Measurements from ENCODE around the gene CRYGC. TPM values are rescaled to one million over a fixed set of nuclear protein-coding genes. Genes with fewer than 3 reads are reported as not detected.
"Not testable (repeated sequence)": the region's sequence is repeated elsewhere in the genome, so short reads cannot be mapped to it uniquely, and the experiment has no call there.

The CRYGC gene
- total RNA-seq, 1 donor from 2014 or later = not detected

DNA sequence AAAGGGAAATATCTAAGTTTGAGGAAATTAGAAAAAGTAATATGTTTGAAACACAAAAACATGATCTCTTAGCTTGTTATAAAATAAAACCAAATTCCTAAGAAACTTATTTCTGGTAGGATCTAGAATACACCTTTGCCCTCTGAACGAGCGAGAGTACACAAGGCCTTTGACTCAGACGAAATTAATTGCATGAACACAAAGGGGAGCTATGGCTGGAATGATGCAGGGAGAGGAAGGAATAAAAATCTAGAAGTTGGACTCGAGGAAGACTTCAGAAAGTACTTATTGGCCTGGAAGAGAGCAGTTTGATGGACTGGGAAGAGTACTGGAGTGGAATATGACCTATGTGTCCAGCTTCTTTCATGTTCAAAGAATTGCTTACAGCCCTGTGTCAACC is 4.4 kb downstream of the CRYGC start:
- intact Hi-C loops (cut with micrococcal nuclease) = no loop called here
- H3K4me3 Mint-ChIP-seq = no peak overlapping the region
- H3K4me1 Mint-ChIP-seq = peaks cover 2% of the 10 kb centered on the region
- H3K27me3 Mint-ChIP-seq = peaks cover 41% of the 10 kb centered on the region
- no peaks in the 10 kb centered on the region for H3K36me3 Mint-ChIP-seq (ENCODE audit: low read depth)
- no peak for DNase-seq
- no peaks in the 10 kb centered on the region for H3K9me3 Mint-ChIP-seq
- H3K27ac Mint-ChIP-seq = no peak overlapping the region

GRCh38 chr2:208124013-208124715 is 5.5 kb downstream of the CRYGC start, which contains the start of gene CRYGD:
Gene CRYGD (minus strand): TSS chr2:208124524. CDS start chr2:208124473, 51 bp downstream.
- H3K27ac Mint-ChIP-seq; H3K4me1 Mint-ChIP-seq; H3K9me3 Mint-ChIP-seq; intact Hi-C loops (cut with micrococcal nuclease); H3K36me3 Mint-ChIP-seq (ENCODE audit: low read depth); H3K4me3 Mint-ChIP-seq; DNase-seq: not testable (repeated sequence)
- H3K27me3 Mint-ChIP-seq = peaks cover 44% of the 10 kb centered on the region

DNA sequence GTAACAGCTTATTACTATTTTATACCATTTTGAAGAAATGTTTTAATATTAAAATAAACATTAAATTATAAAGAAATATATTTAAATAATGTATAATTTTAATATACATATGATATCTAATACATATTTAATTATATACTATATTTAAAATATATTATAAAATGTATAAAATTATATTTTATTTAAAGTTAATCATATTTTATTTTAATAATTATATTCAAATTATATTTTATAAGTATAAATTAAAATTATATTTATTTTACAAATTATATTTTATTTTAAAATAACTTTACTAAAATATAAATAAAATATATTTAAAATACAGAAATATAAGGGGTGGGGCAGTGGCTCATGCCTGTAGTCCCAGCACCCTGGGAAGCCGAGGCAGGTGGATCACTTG is 7.4 kb downstream of the CRYGC start:
- peaks cover 2% of the 10 kb centered on the region for H3K4me1 Mint-ChIP-seq
- no peak overlapping the region for H3K27ac Mint-ChIP-seq
- intact Hi-C loops (cut with micrococcal nuclease) = no loop called here
- peaks cover 37% of the 10 kb centered on the region for H3K27me3 Mint-ChIP-seq
- no peaks in the 10 kb centered on the region for H3K9me3 Mint-ChIP-seq
- no peak for DNase-seq
- H3K4me3 Mint-ChIP-seq = no peak overlapping the region
- H3K36me3 Mint-ChIP-seq (ENCODE audit: low read depth) = no peaks in the 10 kb centered on the region

DNA sequence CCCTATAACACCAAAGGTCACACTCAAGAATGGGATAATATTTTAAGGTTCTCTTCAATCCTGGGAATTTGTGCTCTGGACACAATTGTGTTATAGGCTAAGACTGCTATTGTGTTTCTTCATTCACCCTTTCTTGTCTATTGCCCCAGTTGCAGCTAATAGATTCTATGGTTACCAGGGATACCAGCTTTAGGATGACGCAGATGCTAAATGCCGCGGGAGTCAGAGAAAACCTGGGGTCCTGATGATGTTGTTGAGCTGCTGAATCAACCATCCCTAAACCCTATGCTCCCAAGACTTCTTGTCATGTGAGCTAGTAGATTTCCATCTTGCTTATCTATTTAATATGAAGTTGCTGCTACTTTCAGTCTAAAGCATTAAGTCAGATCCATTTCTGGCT is 10.7 kb downstream of the CRYGC start:
- intact Hi-C loops (cut with micrococcal nuclease) = no loop called here
- H3K27ac Mint-ChIP-seq = no peak overlapping the region
- H3K27me3 Mint-ChIP-seq = peaks cover 15% of the 10 kb centered on the region
- no peaks in the 10 kb centered on the region for H3K36me3 Mint-ChIP-seq (ENCODE audit: low read depth)
- peaks cover 1% of the 10 kb centered on the region for H3K4me1 Mint-ChIP-seq
- DNase-seq = no peak
- no peaks in the 10 kb centered on the region for H3K9me3 Mint-ChIP-seq
- H3K4me3 Mint-ChIP-seq = no peak overlapping the region

GRCh38 chr2:208117390-208117789 is 12.2 kb downstream of the CRYGC start:
- H3K9me3 Mint-ChIP-seq = not testable (repeated sequence)

DNA sequence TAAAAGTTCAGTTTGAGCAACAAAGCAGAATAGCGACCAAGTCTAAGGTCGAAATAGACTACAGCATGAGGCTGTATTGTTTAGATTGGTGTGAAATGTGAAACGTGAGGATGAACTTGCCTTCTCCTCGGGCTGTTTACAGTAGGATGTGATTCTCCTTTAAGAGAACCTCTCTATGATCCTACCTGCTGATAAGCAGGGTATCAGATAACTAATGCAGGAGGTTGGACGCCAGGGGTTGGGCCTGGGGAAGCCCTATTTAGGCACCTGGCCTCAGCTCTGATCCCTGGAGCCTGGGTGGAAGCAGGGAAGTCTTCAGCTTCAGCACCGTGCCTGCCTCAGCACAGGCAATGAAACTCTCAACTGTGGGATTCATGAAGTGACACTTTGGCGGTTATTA is 16.7 kb downstream of the CRYGC start:
- Mint-ChIP-seq H3K36me3 (ENCODE audit: low read depth) (no peaks in the 10 kb centered on the region), H3K9me3 (no peaks in the 10 kb centered on the region), H3K27me3 (no peaks in the 10 kb centered on the region), H3K4me1 (no peaks in the 10 kb centered on the region), H3K4me3 (no peak overlapping the region), H3K27ac (no peak overlapping the region)
- DNase-seq = no peak
- intact Hi-C loops (cut with micrococcal nuclease) = no loop called here

More at GRCh38 chr2:208117390-208117789, 12.2 kb downstream of the CRYGC start:
- H3K4me1 Mint-ChIP-seq; DNase-seq; intact Hi-C loops (cut with micrococcal nuclease); H3K27ac Mint-ChIP-seq; H3K36me3 Mint-ChIP-seq (ENCODE audit: low read depth); H3K4me3 Mint-ChIP-seq: not testable (repeated sequence)
- H3K27me3 Mint-ChIP-seq = peaks cover 11% of the 10 kb centered on the region

DNA sequence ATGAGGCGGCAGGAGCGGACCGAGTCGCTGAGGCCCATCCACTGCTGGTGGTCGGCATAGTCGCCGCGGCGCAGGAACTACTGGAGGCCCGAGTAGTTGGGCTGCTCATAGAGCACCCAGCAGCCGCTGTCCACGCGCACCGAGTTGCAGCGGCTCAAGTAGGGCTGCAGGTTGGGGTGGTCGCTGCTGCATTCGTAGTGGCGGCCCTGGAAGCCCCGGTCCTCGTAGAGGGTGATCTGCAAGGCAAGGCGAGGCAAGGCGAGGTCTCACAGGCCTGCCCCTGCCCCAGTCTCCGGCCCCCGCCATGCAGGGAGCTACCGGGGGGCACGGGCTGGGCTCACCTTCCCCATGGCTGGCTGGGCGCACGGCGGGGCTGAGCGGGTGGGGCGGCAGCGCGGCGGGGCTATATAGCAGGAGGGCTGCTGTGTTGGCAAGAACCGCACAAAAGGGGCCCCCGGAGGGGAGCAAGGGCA is 17.3 kb downstream of the CRYGC start:
- H3K27me3 Mint-ChIP-seq; H3K36me3 Mint-ChIP-seq (ENCODE audit: low read depth); DNase-seq; intact Hi-C loops (cut with micrococcal nuclease); H3K27ac Mint-ChIP-seq; H3K4me1 Mint-ChIP-seq; H3K4me3 Mint-ChIP-seq; H3K9me3 Mint-ChIP-seq: not testable (repeated sequence)

- Mint-ChIP-seq H3K27ac (no peak overlapping the region), H3K27me3 (peaks cover 2% of the 10 kb centered on the region), H3K4me3 (no peak overlapping the region), H3K9me3 (no peaks in the 10 kb centered on the region), H3K36me3 (ENCODE audit: low read depth) (no peaks in the 10 kb centered on the region), H3K4me1 (peaks cover 11% of the 10 kb centered on the region)
- intact Hi-C loops (cut with micrococcal nuclease) = loop anchor here (2.0 kb wide), 1 partner anchor 151 kb away; the partner anchor contains the start of gene IDH1
- DNase-seq = no peak
Measured at GRCh38 chr2:208103616-208104015, 26.0 kb downstream of the CRYGC start.

GRCh38 chr2:208101716-208102631 is 27.7 kb downstream of the CRYGC start:
- intact Hi-C loops (cut with micrococcal nuclease) = loop anchor here (2.0 kb wide), 1 partner anchor 153 kb away; the partner anchor contains the start of gene IDH1
- peaks cover 11% of the 10 kb centered on the region for H3K4me1 Mint-ChIP-seq
- no peak overlapping the region for H3K4me3 Mint-ChIP-seq
- no peak overlapping the region for H3K27ac Mint-ChIP-seq
- no peaks in the 10 kb centered on the region for H3K9me3 Mint-ChIP-seq
- H3K36me3 Mint-ChIP-seq (ENCODE audit: low read depth) = no peaks in the 10 kb centered on the region
- no peak for DNase-seq
- H3K27me3 Mint-ChIP-seq = peaks cover 2% of the 10 kb centered on the region

- Mint-ChIP-seq H3K4me1 (peaks cover 11% of the 10 kb centered on the region), H3K9me3 (no peaks in the 10 kb centered on the region), H3K4me3 (no peak overlapping the region), H3K27ac (no peak overlapping the region), H3K36me3 (ENCODE audit: low read depth) (no peaks in the 10 kb centered on the region), H3K27me3 (peaks cover 2% of the 10 kb centered on the region)
- DNase-seq = no peak
- intact Hi-C loops (cut with micrococcal nuclease) = no loop called here
Measured at GRCh38 chr2:208099682-208100470, 29.8 kb downstream of the CRYGC start.

DNA sequence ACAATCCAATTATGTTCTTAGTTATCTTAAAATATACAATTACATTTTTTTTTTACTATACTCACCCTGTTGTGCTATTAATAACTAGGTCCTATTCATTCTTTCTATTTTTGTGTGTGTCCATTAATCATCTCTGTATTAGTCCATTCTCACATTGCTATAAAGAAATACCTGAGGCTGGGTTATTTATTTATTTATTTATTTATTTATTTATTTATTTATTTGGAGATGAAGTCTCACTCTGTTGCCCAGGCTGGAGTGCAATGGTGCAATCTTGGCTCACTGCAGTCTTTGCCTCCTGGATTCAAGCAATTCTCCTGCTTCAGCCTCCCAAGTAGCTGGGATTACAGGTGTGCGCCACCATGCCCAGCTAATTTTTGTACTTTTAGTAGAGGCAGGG is 30.9 kb downstream of the CRYGC start:
- intact Hi-C loops (cut with micrococcal nuclease); H3K9me3 Mint-ChIP-seq; H3K4me3 Mint-ChIP-seq; DNase-seq; H3K27ac Mint-ChIP-seq; H3K36me3 Mint-ChIP-seq (ENCODE audit: low read depth); H3K27me3 Mint-ChIP-seq: not testable (repeated sequence)
- peaks cover 11% of the 10 kb centered on the region for H3K4me1 Mint-ChIP-seq

GRCh38 chr2:208098267-208098666 is 31.4 kb downstream of the CRYGC start:
- H3K27ac Mint-ChIP-seq = no peak overlapping the region
- intact Hi-C loops (cut with micrococcal nuclease) = no loop called here
- DNase-seq = no peak
- no peaks in the 10 kb centered on the region for H3K9me3 Mint-ChIP-seq
- peaks cover 11% of the 10 kb centered on the region for H3K4me1 Mint-ChIP-seq
- no peaks in the 10 kb centered on the region for H3K36me3 Mint-ChIP-seq (ENCODE audit: low read depth)
- H3K4me3 Mint-ChIP-seq = no peak overlapping the region
- peaks cover 2% of the 10 kb centered on the region for H3K27me3 Mint-ChIP-seq

DNA sequence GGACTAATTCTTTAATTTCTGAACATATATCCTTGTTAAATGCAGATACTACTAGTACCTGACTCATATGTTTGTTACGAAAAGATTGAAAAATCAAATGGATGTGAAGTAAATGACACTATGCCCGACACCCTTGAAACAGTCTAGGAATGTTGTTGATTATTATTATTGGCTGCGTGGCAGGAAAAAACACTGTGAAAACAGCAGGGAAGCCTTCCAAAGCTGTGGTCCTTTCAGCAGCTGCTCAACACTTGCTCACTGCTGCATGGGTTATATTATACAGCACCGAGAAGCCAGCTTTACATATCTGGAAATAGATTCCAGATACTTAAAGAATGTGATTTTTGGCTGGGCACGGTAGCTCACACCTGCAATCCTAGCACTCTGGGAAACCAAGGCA is 31.8 kb downstream of the CRYGC start:
- Mint-ChIP-seq H3K4me1 (peaks cover 11% of the 10 kb centered on the region), H3K9me3 (no peaks in the 10 kb centered on the region), H3K4me3 (no peak overlapping the region), H3K36me3 (ENCODE audit: low read depth) (no peaks in the 10 kb centered on the region), H3K27me3 (peaks cover 4% of the 10 kb centered on the region), H3K27ac (no peak overlapping the region)
- no peak for DNase-seq
- intact Hi-C loops (cut with micrococcal nuclease) = no loop called here

Measured in activated CD4-positive, alpha-beta T cell treated with anti-CD3 and anti-CD28 coated beads, Interleukin-2, amount 10 ng/mL, durations not matched to agents 24 days and 14 days (primary cell).